Medulla oblongata (tissue), 1 donor: ENCODE data around the gene INAVA.
"Not testable (repeated sequence)": the region's sequence is repeated elsewhere in the genome, so short reads cannot be mapped to it uniquely, and the experiment has no call there.

Source experiments
- DNase-seq: peaks from one replicate; pipeline ENCODE4 v3.0.0-alpha.2; 2015; ENCODE audit errors: extremely low spot score

INAVA gene

GRCh38 chr1:200963076-200963475 lies 68.4 kb downstream of the INAVA start:
- no peak for DNase-seq

GRCh38 chr1:200963888-200964287 lies 69.2 kb downstream of the INAVA start:
- not testable (repeated sequence) for DNase-seq
